Mammary epithelial cell (primary cell): ENCODE measurements around the gene PPP2R2B.

Source experiments
- CTCF ChIP-seq, 2 donors: IDR thresholded peaks in 1 of 2; conservative IDR thresholded peaks in 1 of 2; 2 replicates each; pipeline ENCODE4 v1.5.1; 2011 to 2012; ENCODE audit warnings: inconsistent platforms in 2 of 2, low read length in 2 of 2, mild to moderate bottlenecking in 2 of 2, control low read depth in 1 of 2, low read depth in 1 of 2; ENCODE audit not compliant: insufficient read depth in 1 of 2; ENCODE audit errors: extremely low read depth in 1 of 2
- EZH2 ChIP-seq: IDR thresholded peaks from 2 replicates; pipeline ENCODE4 v1.6.1; 2012; ENCODE audit warnings: low read length, inconsistent platforms, borderline replicate concordance

- TF ChIP-seq CTCF (conservative IDR thresholded peaks at IDR 0.05 in 1 of 2, IDR thresholded peaks at IDR 0.05 in 1 of 2; ENCODE audit: extremely low read depth in 1 of 2, insufficient read depth in 1 of 2, low read depth in 1 of 2, low read length in 2 of 2) (no peak), EZH2 (no peak)
Observed at GRCh38 chr5:146698651-146699050, 179.9 kb downstream of the PPP2R2B start.
